Measurements from ENCODE around the gene SGSM1.

GRCh38 chr22:24868979-24869378 lies 63.0 kb downstream of the SGSM1 start:
- no peak for TF ChIP-seq CTCF (conservative IDR thresholded peaks at IDR 0.05 in 1 of 2, IDR thresholded peaks at IDR 0.05 in 1 of 2; ENCODE audit: low read depth in 1 of 2, low read length in 2 of 2)
- TF ChIP-seq EZH2 (IDR thresholded peaks at IDR 0.05; ENCODE audit: low read length, missing control alignments) = no peak

Data from fibroblast of lung (primary cell).